Measurements from ENCODE around the gene PML. TPM values are rescaled to one million over a fixed set of nuclear protein-coding genes. Genes with fewer than 3 reads are reported as not detected.

The PML gene
- total and polyA plus RNA-seq, 9 of the 15 experiments (the other 6 are each of a cell fraction or from before 2014, with no cell fraction given): 5.0 to 50.7 (median 10.1) TPM

DNA sequence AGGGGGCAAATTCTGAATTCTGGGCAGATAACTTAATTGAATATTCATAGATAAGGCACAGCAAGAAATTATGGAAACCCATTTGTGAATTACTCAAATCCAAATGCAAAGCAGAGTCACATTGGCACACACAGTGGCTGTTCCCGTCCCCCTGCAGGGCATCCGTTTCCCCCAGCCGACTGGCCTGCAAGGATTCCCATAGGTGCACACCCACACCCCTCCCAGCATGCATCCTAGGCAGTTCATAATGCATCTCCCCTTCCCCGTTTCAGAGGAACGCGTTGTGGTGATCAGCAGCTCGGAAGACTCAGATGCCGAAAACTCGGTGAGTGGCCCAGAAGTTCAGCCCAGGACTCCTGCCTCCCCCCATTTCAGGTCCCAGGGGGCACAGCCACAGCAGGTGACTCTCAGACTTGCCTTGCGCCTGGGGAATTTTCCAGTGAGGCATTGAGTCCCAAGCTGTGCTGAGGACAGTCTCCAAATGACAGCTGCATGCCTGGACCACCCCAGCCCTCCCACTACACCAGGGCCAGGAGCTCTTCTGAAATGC is 39.8 kb downstream of the PML start:
- no TSS peak for BruUV-seq (replicated peaks)
- H3K9ac ChIP-seq (ENCODE audit: insufficient read depth in 1 of 2, low read depth in 2 of 2, low read length in 2 of 2): no peak overlapping the region
- no peak overlapping the region for H3K4me2 ChIP-seq (ENCODE audit: insufficient read depth, low read length)
- TF ChIP-seq SMARCC2 (IDR thresholded peaks at IDR 0.05; ENCODE audit: low read depth) (no peak), BRF1 (IDR thresholded peaks at IDR 0.05; ENCODE audit: borderline replicate concordance, extremely low read depth, insufficient read length) (no peak), PPARD (CRISPR knock-in tag; IDR thresholded peaks at IDR 0.05) (no peak), NR2F6 (CRISPR knock-in tag; IDR thresholded peaks at IDR 0.05) (no peak), ZNF174 (CRISPR knock-in tag; IDR thresholded peaks at IDR 0.05) (no peak), HBP1 (CRISPR knock-in tag; IDR thresholded peaks at IDR 0.05) (no peak), ZNF589 (CRISPR knock-in tag; IDR thresholded peaks at IDR 0.05; ENCODE audit: low read depth) (no peak)
- TF ChIP-seq, protein P1, sequence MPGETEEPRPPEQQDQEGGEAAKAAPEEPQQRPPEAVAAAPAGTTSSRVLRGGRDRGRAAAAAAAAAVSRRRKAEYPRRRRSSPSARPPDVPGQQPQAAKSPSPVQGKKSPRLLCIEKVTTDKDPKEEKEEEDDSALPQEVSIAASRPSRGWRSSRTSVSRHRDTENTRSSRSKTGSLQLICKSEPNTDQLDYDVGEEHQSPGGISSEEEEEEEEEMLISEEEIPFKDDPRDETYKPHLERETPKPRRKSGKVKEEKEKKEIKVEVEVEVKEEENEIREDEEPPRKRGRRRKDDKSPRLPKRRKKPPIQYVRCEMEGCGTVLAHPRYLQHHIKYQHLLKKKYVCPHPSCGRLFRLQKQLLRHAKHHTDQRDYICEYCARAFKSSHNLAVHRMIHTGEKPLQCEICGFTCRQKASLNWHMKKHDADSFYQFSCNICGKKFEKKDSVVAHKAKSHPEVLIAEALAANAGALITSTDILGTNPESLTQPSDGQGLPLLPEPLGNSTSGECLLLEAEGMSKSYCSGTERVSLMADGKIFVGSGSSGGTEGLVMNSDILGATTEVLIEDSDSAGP (CRISPR knock-in tag; IDR thresholded peaks at IDR 0.05): no peak
- H3K27me3 ChIP-seq (ENCODE audit: control insufficient read depth in 2 of 2, insufficient read depth in 2 of 2, low read length in 2 of 2): no peaks in the 10 kb centered on the region
- H3K36me3 ChIP-seq (ENCODE audit: control insufficient read depth, insufficient read depth, low read length): peaks cover 56% of the 10 kb centered on the region; the same call in 1 of the 3 replicates
- no peak overlapping the region for H3K27ac ChIP-seq (ENCODE audit: extremely low read depth, low read depth, low read length)
- ChIA-PET CTCF (ENCODE audit: low intra/inter-chr PET ratio) (no interaction called here), POLR2A (interaction anchor here (0.6 to 0.7 kb wide), 2 partner anchors 105 to 261 kb away, joined by 3 to 4 read pairs; no protein-coding TSS in a partner anchor)
- peaks cover 4 to 15% of the 10 kb centered on the region in 2 experiments; a peak in 3 of 5 replicates for H3K4me1 ChIP-seq (replicated peaks in 1 of 2; ENCODE audit: control insufficient read depth in 2 of 2, insufficient read depth in 2 of 2, low read length in 2 of 2)
- peaks cover 14% of the 10 kb centered on the region for H4K20me1 ChIP-seq (replicated peaks; ENCODE audit: control insufficient read depth, insufficient read depth, low read length)
- no peaks in the 10 kb centered on the region for H3K79me2 ChIP-seq (ENCODE audit: control insufficient read depth, insufficient read depth, low read length)
- no peaks in the 10 kb centered on the region for H3K9me3 ChIP-seq (replicated peaks; ENCODE audit: control insufficient read depth, insufficient read depth, low read depth, low read length)
- FAIRE-seq: no peak
- no peak for DNase-seq (ENCODE audit: extremely low read depth in 1 of 4, low spot score in 3 of 4)
- intact Hi-C loops (cut with micrococcal nuclease) (no loop called here), in situ Hi-C loops (cut with MboI) (no loop called here)
- H3K4me3 ChIP-seq: no peak overlapping the region
- H3K9me1 ChIP-seq (ENCODE audit: control insufficient read depth, insufficient read depth, low read length): peaks cover 3% of the 10 kb centered on the region
- H2AFZ ChIP-seq (ENCODE audit: low read depth, low read length): no peak overlapping the region
- 89% methylated on average over 10 of the region's 10 CpGs for WGBS (ENCODE audit: insufficient coverage, low coverage, missing lambda C conversion rate)
- ATAC-seq: no peak

Data from K562 (cell line).